HK-2 (cell line): ENCODE data around the gene MYO1D.
A peak's percentile ranks its signal among the peaks of the same experiment; 100 is the strongest.
"Not testable (repeated sequence)": the region's sequence is repeated elsewhere in the genome, so short reads cannot be mapped to it uniquely, and the experiment has no call there.

Experiments
- DNase-seq: peaks from one replicate; pipeline ENCODE4 v3.0.0-alpha.2; 2018; ENCODE audit not compliant: unreplicated experiment

The MYO1D gene

DNA sequence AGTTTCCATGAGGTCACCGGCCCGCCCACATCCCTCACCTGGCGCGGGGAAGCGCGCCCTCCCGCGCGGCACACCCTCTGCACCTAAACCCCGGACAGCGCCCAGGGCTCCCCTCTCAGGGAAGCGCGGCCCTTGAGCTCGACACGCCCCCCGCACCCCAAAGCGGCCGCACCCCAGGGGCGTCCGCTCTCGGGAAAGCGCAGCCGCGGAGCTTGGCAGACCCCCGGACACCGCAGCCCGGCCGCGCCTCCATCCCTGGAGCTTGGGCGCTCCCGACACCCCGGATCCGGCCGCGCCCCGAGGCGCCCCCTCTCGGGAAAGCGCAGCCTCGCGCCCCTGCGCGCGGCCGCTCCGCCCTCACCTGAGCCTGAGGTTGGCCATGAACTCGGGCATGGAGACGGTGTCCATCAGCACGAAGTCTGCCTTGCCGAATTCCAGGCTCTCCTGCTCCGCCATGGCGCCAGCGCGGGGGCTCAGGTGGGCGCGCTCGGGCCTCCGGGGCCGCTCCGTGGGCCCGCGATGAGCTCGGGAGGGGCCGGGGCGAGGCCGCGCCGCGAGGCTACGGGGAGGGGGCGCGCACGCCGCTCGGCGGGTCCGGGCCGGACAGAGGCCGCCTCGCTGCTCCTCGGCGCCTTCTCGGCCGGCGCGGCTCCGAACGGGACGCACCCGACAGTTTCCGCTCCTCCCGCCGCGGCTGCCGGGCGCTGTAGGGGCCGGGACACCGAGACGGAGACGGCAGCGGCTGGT, at the start of gene MYO1D:
MYO1D (minus strand) TSS at position 708 of the 747 bp plus-strand sequence; CDS start at position 456, 252 bp downstream.
- DNase-seq: peak; percentile 63

- DNase-seq: no peak
Observed at GRCh38 chr17:32926183-32926582, 49.3 kb upstream of the MYO1D start.

- DNase-seq: not testable (repeated sequence)
Observed at GRCh38 chr17:32923905-32924304, 47.0 kb upstream of the MYO1D start.

DNA sequence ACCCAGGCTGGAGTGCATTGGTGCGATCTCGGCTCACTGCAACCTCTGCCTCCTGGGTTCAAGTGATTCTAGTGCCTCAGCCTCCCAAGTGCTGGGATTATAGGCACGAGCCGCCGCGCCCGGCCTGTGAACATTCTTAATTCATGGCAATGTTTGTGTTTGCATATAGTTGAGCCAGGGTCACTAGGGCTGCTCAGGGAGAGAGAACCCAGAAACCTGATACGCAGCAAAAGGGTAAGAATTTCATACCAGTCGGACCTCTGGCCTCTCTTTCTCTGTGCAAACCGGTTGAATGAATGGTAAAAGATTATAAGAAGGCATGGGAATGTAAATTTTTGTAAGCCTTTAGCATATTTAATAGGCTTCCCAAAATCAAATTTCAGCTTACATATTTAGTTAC, 44.1 kb upstream of the MYO1D start:
- DNase-seq: no peak

DNA sequence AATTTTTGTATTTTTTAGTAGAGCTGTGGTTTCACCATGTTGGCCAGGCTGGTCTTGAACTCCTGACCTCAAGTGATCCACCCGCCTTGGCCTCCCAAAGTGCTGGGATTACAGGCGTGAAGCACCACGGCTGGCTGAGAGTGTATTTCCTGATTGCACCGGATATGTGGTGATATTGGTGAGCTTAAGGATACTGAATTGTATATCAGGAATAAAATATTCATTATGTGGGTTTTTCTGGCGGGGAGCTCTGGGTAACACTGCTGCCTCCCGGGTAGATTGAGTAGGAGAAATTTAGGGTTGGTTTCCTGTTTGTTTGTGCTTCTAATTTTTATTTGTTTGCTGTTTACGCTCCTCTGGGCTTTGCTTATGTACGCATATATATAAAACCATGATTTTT, 43.4 kb upstream of the MYO1D start:
- no peak for DNase-seq

DNA sequence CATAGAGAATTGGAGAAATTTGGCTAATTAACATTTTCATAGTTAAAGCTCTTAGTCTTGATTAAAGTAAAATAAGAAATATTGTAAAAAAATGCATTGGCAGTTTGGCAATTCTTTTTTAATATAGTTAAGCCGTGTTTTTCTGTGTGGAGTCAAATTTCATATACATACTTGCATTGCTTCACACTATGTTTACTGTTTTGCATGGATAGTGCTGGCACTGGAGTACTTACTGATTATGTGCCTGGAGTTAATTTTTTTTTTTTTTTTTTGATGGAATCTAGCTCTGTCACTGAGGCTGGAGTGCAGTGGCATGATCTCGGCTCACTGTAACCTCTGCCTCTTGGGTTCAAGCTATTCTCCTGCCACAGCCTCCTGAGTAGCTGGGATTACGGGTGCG, 43.0 kb upstream of the MYO1D start:
- not testable (repeated sequence) for DNase-seq

- DNase-seq: no peak
Observed at GRCh38 chr17:32917842-32918241, 40.9 kb upstream of the MYO1D start.

DNA sequence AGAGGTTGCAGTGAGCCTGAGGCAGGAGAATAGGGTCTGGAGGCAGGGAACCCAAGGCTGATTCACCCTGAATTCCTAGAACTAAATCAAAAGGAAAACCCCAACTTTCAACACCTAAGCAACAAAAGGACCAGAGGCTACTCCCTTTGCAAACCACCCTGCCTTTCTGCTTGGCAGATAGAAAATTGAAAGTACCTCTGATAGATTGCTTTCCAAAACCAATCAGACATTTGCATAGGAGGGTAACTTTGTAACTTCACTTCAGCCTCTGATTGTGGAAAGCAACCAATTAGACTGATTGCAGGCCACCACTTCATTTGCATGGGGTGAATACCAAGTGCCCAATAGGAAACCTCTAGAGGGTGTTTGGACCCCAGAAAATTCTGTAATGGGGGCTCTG, 40.2 kb upstream of the MYO1D start:
- DNase-seq: no peak

DNA sequence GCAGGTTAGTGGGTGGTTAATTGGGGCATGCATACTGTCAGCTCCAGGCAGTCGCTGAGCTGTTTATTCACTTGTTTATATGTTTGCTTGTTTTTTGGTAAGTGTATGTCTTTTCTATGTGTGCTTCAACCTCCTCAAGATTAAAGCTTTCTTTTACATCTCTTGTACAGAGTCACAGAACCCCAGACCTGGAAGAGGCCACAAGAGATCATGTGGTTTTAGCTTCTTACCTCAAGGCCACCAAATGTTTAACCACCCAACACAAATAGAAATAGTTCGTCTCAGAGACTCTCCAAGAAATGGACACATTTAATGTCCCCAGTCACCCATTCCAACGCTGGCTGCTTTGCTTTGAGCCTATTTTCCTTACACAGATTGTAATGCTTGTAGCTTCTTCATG, 39.2 kb upstream of the MYO1D start:
- DNase-seq: no peak

GRCh38 chr17:32915245-32915644, 38.3 kb upstream of the MYO1D start:
- no peak for DNase-seq

DNA sequence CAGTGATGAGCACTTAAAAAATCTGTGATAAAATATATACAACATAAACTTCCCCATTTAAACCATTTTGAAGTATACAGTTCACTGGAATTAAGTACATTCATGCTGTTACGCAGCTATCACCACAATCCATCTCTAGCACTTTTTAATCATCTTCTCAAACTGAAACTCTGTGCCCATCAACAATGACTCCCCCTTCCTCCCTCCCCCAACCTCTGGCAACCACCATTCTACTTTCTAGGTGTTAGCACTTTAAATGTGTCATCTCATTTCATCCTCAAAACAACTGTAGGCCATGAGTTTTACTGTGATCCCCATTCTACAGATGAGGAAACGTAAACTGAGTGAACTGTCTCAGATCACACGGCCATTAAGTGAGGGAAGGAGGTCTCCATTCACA, 37.3 kb upstream of the MYO1D start:
- no peak for DNase-seq

- no peak for DNase-seq
Observed at GRCh38 chr17:32913593-32913992, 36.7 kb upstream of the MYO1D start.

DNA sequence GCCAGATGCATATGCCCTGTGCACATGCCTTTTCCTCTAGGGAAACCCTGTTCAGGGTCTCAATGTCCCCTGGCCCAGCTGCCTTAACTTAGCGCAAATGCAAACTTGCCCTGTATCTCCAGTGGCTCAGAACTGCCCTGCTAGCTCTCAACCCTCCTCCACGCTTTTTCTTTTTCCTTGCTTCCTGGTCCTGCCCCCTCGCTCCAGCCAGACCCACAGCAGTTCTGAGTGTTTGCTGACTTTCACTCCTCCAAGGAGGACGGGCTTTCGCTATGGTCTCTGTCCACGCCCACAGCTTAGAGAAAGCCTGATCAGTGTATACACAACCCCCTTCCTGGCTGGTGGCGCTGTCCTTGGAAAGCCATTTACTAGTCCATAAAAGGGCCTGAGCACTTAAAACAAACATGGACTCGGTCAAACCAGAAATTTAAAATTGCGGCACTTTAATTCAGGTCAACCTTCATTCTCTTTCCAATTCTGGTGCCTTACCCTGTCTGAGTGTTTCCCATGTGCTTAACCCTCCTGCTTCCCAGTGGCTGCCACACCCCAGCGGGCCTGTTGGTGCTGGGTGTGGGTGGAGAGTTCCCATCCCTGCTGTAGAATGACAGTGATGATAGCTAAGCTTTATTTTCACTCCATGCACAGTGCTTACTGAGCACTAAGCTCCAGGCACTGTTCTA, 35.4 kb upstream of the MYO1D start:
- no peak for DNase-seq

DNA sequence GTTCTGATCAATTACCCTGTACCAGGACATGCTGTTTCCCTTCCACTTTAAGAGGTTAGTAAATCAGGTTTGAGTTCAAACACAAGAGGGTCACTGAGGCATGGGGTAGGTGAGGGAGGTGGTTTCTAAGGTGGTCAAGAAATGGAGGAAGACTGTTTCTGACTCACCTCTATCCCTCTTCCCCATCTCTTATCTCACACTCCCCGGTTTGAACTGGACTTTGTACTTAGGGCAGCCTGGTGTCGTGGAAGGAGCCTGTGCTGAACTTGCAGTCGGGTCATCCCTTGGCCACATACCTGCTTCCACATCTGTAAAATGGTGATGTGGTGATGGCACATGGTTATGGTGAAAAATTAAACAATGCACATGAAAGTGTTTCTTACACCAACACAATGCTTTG, 33.8 kb upstream of the MYO1D start:
- DNase-seq: no peak

- DNase-seq: peak; percentile 44
Observed at GRCh38 chr17:32909787-32910369, 33.0 kb upstream of the MYO1D start.

DNA sequence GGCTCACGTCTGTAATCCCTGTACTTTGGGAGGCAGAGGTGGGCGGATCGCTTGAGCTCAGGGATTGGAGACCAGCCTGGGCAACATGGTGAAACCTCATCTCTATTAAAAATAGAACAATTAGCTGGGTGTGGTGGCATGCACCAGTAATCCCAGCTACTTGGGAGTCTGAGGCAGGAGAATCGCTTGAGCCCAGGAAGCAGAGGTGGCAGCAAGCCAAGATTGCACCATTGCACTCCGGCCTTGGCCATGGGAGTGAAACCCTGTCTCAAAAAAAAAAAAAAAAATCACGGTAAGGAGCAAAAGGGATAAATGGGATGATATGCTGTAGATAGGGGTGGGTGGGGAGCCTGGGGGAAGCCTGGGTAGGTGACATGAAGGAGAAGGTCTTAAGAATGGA, 30.7 kb upstream of the MYO1D start:
- no peak for DNase-seq

DNA sequence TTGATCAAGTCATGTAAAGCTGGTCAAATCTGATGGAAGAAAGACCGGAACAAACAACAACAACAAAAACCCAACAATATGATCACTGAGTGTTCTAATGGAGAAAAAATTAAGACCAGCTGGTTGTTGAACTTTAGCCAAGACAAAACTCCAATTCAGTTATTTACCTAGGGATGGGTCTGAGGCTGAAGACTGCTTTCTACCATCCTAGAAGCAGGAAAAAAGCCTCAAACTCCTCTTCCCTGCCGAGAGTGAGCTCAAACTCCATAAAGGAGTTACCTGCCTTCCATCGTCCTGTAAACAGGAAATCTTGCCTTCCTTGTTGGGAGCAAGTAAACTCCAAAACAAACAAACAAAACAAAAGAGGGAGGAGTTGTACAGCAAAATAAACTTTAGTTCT, 28.0 kb upstream of the MYO1D start:
- DNase-seq: no peak

DNA sequence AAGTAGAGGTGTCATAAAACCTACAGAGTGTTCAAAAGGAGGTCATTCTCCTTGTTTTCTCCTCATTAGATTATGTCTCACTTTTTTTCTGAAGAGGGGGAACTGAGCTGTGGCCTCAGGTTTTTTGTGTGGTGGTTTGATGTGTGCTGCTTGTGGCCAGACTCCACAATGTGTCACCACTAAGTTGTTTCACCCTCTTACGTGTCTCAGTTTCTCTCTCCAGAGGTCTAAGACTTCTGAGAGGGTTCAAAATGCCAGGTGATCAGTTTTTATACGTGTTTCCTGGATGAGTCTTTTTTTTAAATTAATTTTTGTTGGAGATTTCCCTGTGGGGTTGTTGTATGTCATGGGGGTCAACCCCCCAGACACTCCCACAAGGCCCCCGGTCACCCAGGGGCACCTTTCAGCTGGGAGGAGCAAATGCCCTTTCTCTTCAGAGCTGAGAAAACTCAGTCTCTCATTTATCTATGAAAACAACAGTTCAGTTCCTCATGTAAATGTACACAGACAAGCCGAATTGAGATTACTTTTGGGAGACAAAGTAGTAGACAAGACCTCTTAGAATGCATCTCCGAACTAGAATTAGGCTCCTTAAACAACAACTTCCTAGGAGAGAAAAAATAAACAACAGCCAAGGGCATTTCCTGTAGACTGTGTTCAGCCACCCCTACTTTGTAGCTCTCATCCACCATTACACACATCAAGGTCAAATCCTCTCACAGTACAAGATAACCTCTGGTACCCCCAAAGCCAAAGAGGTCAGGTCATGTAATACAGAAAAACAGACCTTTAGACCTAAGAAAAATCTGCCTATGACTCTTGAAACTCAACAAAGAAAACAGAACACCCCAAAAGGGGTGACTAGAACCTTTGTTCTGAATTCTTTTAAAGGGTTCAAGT, 27.1 kb upstream of the MYO1D start:
- no peak for DNase-seq

GRCh38 chr17:32901743-32902142, 24.8 kb upstream of the MYO1D start:
- no peak for DNase-seq

DNA sequence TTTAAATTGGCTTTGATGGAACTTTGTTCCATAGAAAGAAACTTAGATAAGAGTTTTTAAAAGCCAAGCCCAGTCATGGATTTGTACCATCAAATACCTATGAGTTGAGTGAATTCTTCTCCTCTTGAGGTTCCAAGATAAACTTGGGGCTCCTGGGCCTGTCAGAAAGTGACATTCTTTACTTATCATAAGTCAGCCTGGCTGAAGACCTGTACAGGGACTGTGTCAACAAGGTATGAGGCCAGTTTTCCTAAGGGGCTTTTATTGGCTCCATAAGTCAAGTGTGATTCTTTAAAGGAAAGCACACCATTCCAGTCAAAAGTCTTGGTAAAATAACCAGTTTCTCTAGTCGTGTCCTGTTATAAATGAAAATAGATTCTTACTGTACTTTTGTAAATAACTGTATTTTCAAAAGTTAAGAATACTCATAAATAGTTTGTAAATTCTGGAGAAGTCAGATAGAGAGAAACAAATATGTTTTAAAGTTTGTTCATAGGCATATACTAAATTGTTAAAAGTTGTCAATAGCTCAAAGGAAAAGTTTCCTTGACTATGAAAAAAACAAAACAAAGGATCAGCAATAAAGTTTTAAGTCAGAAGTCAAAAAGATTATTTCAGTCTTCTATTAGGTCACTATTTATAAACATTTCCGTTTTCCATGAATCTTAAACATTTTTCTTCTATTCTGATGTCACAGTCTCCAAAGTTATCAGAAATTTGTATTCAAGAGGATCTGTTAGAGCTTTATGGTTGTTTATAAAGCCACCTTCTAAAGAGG, 22.5 kb upstream of the MYO1D start:
- DNase-seq: no peak

GRCh38 chr17:32896647-32897258, 19.8 kb upstream of the MYO1D start:
- DNase-seq: no peak
